ENCODE results near the gene MAPT. TPM values are rescaled to one million over a fixed set of nuclear protein-coding genes. Genes with fewer than 3 reads are reported as not detected.

The MAPT gene
- 8.2 TPM for polyA plus RNA-seq (ENCODE audit: insufficient read length)

GRCh38 chr17:45894022-45894784 lies at the start of gene MAPT:
MAPT (plus strand) TSS chr17:45894554; CDS start chr17:45962338, 67,784 bp downstream.
- DNase-seq = peak; percentile 97

GRCh38 chr17:45844695-45845375 lies 49.5 kb upstream of the MAPT start, which contains the start of gene SPPL2C:
SPPL2C (plus strand) TSS chr17:45844881; CDS start chr17:45844907, 26 bp downstream.
- no peak for DNase-seq

- no peak for DNase-seq
These were observed 48.8 kb upstream of the MAPT start for GRCh38 chr17:45845376-45846185.

GRCh38 chr17:45846223-45846622 lies 48.1 kb upstream of the MAPT start:
- DNase-seq = no peak

GRCh38 chr17:45846646-45847045 lies 47.7 kb upstream of the MAPT start:
- no peak for DNase-seq

GRCh38 chr17:45847101-45847500 lies 47.3 kb upstream of the MAPT start:
- no peak for DNase-seq

GRCh38 chr17:45847747-45848146 lies 46.6 kb upstream of the MAPT start:
- DNase-seq = no peak

- no peak for DNase-seq
These were observed 45.9 kb upstream of the MAPT start for GRCh38 chr17:45848405-45848804.

- no peak for DNase-seq
These were observed 45.4 kb upstream of the MAPT start for GRCh38 chr17:45848868-45849535.

- no peak for DNase-seq
These were observed 44.8 kb upstream of the MAPT start for GRCh38 chr17:45849536-45849990.

- no peak for DNase-seq
These were observed 44.3 kb upstream of the MAPT start for GRCh38 chr17:45850011-45850410.

GRCh38 chr17:45850468-45850867 lies 43.9 kb upstream of the MAPT start:
- DNase-seq = no peak

GRCh38 chr17:45851022-45851421 lies 43.3 kb upstream of the MAPT start:
- no peak for DNase-seq

GRCh38 chr17:45851464-45851863 lies 42.9 kb upstream of the MAPT start:
- DNase-seq = no peak

- DNase-seq = no peak
These were observed 42.5 kb upstream of the MAPT start for GRCh38 chr17:45851873-45852272.

GRCh38 chr17:45852535-45853297 lies 41.6 kb upstream of the MAPT start:
- DNase-seq = peak; percentile 56

GRCh38 chr17:45854209-45854608 lies 40.1 kb upstream of the MAPT start:
- DNase-seq = no peak

GRCh38 chr17:45855691-45856336 lies 38.5 kb upstream of the MAPT start:
- no peak for DNase-seq

GRCh38 chr17:45857977-45858708 lies 36.2 kb upstream of the MAPT start:
- peak; percentile 47 for DNase-seq

- no peak for DNase-seq
These were observed 33.2 kb upstream of the MAPT start for GRCh38 chr17:45861165-45861564.
